ENCODE measurements around the gene RADX.

DNA sequence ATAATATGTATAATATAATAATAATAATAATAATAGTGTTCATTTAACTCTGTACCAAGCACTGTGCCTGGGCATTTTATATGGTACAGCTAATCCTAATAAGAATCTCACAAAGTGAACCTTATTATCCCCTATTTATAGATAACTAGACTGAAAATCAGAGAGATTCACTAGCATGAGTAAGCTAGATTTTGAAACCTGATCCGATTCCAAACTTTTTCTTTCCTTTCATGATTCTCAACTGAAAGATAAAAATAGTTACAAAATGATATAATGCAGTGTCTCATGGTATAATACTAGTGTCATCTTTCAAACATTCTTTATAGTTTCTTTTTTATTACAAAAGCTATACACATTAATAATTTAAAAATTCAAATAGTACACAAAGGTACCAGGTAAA lies 58.9 kb downstream of the RADX start:
- TF ChIP-seq, protein P1, sequence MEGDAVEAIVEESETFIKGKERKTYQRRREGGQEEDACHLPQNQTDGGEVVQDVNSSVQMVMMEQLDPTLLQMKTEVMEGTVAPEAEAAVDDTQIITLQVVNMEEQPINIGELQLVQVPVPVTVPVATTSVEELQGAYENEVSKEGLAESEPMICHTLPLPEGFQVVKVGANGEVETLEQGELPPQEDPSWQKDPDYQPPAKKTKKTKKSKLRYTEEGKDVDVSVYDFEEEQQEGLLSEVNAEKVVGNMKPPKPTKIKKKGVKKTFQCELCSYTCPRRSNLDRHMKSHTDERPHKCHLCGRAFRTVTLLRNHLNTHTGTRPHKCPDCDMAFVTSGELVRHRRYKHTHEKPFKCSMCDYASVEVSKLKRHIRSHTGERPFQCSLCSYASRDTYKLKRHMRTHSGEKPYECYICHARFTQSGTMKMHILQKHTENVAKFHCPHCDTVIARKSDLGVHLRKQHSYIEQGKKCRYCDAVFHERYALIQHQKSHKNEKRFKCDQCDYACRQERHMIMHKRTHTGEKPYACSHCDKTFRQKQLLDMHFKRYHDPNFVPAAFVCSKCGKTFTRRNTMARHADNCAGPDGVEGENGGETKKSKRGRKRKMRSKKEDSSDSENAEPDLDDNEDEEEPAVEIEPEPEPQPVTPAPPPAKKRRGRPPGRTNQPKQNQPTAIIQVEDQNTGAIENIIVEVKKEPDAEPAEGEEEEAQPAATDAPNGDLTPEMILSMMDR (IDR thresholded peaks at IDR 0.05; ENCODE audit: insufficient read depth, low read length): no peak
- TF ChIP-seq, protein P2, sequence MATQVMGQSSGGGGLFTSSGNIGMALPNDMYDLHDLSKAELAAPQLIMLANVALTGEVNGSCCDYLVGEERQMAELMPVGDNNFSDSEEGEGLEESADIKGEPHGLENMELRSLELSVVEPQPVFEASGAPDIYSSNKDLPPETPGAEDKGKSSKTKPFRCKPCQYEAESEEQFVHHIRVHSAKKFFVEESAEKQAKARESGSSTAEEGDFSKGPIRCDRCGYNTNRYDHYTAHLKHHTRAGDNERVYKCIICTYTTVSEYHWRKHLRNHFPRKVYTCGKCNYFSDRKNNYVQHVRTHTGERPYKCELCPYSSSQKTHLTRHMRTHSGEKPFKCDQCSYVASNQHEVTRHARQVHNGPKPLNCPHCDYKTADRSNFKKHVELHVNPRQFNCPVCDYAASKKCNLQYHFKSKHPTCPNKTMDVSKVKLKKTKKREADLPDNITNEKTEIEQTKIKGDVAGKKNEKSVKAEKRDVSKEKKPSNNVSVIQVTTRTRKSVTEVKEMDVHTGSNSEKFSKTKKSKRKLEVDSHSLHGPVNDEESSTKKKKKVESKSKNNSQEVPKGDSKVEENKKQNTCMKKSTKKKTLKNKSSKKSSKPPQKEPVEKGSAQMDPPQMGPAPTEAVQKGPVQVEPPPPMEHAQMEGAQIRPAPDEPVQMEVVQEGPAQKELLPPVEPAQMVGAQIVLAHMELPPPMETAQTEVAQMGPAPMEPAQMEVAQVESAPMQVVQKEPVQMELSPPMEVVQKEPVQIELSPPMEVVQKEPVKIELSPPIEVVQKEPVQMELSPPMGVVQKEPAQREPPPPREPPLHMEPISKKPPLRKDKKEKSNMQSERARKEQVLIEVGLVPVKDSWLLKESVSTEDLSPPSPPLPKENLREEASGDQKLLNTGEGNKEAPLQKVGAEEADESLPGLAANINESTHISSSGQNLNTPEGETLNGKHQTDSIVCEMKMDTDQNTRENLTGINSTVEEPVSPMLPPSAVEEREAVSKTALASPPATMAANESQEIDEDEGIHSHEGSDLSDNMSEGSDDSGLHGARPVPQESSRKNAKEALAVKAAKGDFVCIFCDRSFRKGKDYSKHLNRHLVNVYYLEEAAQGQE (IDR thresholded peaks at IDR 0.05; ENCODE audit: insufficient replicate concordance, low read depth): no peak
- TF ChIP-seq POLR2AphosphoS5 (IDR thresholded peaks at IDR 0.05; ENCODE audit: low read depth): no peak
